Measurements from ENCODE around the gene PDX1.

PDX1 gene

DNA sequence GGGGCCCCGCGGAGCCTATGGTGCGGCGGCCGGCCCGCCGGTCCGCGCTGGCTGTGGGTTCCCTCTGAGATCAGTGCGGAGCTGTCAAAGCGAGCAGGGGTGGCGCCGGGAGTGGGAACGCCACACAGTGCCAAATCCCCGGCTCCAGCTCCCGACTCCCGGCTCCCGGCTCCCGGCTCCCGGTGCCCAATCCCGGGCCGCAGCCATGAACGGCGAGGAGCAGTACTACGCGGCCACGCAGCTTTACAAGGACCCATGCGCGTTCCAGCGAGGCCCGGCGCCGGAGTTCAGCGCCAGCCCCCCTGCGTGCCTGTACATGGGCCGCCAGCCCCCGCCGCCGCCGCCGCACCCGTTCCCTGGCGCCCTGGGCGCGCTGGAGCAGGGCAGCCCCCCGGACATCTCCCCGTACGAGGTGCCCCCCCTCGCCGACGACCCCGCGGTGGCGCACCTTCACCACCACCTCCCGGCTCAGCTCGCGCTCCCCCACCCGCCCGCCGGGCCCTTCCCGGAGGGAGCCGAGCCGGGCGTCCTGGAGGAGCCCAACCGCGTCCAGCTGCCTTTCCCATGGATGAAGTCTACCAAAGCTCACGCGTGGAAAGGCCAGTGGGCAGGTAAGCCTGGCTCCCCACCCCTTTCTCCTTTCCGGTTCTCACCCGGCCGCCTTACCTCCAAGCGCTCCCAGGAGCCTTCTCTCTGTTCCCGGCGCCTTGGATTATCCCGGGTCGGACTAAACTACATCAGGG lies at the start of gene PDX1:
TSS of gene PDX1 (plus strand) at position 67 of the 743 bp plus-strand sequence. CDS start at position 206, 139 bp downstream.
- peaks cover 63% of the 10 kb centered on the region for H3K27me3 ChIP-seq (ENCODE audit: low read depth, low read length)
- peak within 1 kb of the TSS; percentile 78 for H3K27ac ChIP-seq (ENCODE audit: low read length)
- H3K4me1 ChIP-seq (ENCODE audit: control insufficient read depth in 1 of 2, insufficient read depth in 2 of 2, low read length in 2 of 2) = peaks cover 0 to 52% of the 10 kb centered on the region in 2 donors
- peak within 1 kb of the TSS; percentile 62 to 70 for H3K4me3 ChIP-seq (ENCODE audit: low read depth in 1 of 2, low read length in 2 of 2)
- no peaks in the 10 kb centered on the region for H3K9me3 ChIP-seq (ENCODE audit: control insufficient read depth in 1 of 2, low read length in 2 of 2)
- H3K36me3 ChIP-seq (ENCODE audit: control insufficient read depth in 1 of 2, insufficient read depth in 2 of 2, low read length in 2 of 2) = no peaks in the 10 kb centered on the region

DNA sequence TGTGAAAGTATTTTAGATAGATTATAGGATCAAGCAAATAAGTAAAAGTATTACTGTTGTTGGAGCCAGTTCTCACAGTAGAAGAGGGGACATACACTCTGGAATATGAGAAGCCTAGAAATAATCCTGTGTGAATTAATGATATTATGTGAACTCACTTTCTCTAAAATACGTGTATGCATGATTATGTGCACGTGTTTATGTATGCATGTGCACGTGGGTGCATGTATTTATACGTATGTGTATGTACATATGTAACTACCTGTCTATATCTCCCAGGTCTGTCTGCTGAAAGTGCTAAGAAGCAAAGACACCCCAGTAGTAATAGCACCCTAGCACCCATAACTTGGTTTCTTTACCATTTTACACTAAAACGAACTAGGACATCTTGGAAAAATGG lies 41.5 kb upstream of the PDX1 start:
- Histone ChIP-seq H3K36me3 (ENCODE audit: control insufficient read depth in 1 of 2, insufficient read depth in 2 of 2, low read length in 2 of 2) (no peaks in the 10 kb centered on the region), H3K9me3 (ENCODE audit: control insufficient read depth in 1 of 2, low read length in 2 of 2) (peaks cover 0 to 7% of the 10 kb centered on the region in 2 donors), H3K27ac (ENCODE audit: low read length) (no peak overlapping the region), H3K4me3 (ENCODE audit: low read depth in 1 of 2, low read length in 2 of 2) (no peak overlapping the region), H3K4me1 (ENCODE audit: control insufficient read depth in 1 of 2, insufficient read depth in 2 of 2, low read length in 2 of 2) (no peaks in the 10 kb centered on the region), H3K27me3 (ENCODE audit: low read depth, low read length) (no peaks in the 10 kb centered on the region)

DNA sequence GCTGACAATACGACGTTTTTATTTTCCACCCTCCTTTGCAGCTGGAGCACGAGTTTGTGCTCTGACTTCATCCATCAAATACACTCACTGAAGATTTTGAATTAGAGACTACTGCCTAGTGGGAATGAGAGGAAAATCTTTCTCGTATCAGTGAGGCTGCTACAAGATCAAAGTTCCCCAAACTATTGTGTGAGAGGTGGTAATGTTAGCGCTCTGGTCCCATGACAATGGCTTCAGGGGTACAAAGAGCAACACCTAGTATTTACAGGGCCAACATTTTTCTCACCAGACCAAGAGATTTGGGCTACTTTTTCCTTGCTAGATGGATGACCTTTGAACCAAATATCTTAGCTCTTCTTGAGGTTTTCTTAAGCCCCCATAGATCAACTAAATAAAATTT lies 30.3 kb upstream of the PDX1 start:
- H3K4me1 ChIP-seq (ENCODE audit: control insufficient read depth in 1 of 2, insufficient read depth in 2 of 2, low read length in 2 of 2) = no peaks in the 10 kb centered on the region
- no peaks in the 10 kb centered on the region for H3K27me3 ChIP-seq (ENCODE audit: low read depth, low read length)
- no peaks in the 10 kb centered on the region for H3K36me3 ChIP-seq (ENCODE audit: control insufficient read depth in 1 of 2, insufficient read depth in 2 of 2, low read length in 2 of 2)
- no peak overlapping the region for H3K27ac ChIP-seq (ENCODE audit: low read length)
- no peak overlapping the region for H3K4me3 ChIP-seq (ENCODE audit: low read depth in 1 of 2, low read length in 2 of 2)
- H3K9me3 ChIP-seq (ENCODE audit: control insufficient read depth in 1 of 2, low read length in 2 of 2) = peaks cover 0 to 8% of the 10 kb centered on the region in 2 donors

DNA sequence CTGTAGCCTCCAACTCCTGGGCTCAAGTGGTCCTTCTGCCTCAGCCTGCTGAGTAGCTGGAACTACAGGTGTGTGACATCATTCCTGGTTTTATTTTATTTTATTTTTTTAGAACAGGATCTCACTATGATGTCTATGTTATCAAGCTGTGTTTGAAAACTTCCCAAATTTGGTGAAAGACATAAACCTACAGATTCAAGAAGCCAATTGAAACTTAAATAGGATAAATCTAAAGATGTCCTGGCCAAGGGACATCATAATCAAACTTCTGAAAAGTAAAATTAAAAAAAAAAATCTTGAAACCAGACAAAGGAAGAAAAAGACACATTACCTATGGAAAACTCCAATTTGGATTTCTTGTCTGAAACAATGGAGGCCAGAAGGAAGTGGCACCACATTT lies 23.1 kb upstream of the PDX1 start:
- no peaks in the 10 kb centered on the region for H3K4me1 ChIP-seq (ENCODE audit: control insufficient read depth in 1 of 2, insufficient read depth in 2 of 2, low read length in 2 of 2)
- no peaks in the 10 kb centered on the region for H3K36me3 ChIP-seq (ENCODE audit: control insufficient read depth in 1 of 2, insufficient read depth in 2 of 2, low read length in 2 of 2)
- no peaks in the 10 kb centered on the region for H3K27me3 ChIP-seq (ENCODE audit: low read depth, low read length)
- H3K9me3 ChIP-seq (ENCODE audit: control insufficient read depth in 1 of 2, low read length in 2 of 2) = peaks cover 0 to 8% of the 10 kb centered on the region in 2 donors
- H3K27ac ChIP-seq (ENCODE audit: low read length) = no peak overlapping the region
- H3K4me3 ChIP-seq (ENCODE audit: low read depth in 1 of 2, low read length in 2 of 2) = no peak overlapping the region

DNA sequence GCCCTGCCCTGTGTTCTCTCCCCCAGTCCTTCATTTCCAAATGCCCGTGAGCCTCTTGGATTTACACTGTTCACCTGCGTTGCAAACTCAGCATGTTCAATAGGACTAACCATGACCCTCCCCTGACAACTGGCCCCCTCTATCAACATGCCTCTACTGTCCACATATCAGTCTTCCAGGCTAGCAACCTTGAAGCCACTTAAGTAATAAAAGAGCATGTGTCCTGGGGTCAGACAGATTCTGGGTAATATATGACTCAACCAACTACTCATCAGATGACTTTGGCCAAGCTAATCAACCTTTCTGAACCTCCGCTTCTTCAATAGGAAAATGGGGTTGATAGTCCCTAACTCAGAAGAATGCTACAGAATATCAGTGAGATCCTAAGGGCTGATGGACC lies 15.1 kb upstream of the PDX1 start:
- Histone ChIP-seq H3K27me3 (ENCODE audit: low read depth, low read length) (no peaks in the 10 kb centered on the region), H3K4me3 (ENCODE audit: low read depth in 1 of 2, low read length in 2 of 2) (no peak overlapping the region), H3K4me1 (ENCODE audit: control insufficient read depth in 1 of 2, insufficient read depth in 2 of 2, low read length in 2 of 2) (no peaks in the 10 kb centered on the region), H3K9me3 (ENCODE audit: control insufficient read depth in 1 of 2, low read length in 2 of 2) (no peaks in the 10 kb centered on the region), H3K36me3 (ENCODE audit: control insufficient read depth in 1 of 2, insufficient read depth in 2 of 2, low read length in 2 of 2) (no peaks in the 10 kb centered on the region), H3K27ac (ENCODE audit: low read length) (no peak overlapping the region)

DNA sequence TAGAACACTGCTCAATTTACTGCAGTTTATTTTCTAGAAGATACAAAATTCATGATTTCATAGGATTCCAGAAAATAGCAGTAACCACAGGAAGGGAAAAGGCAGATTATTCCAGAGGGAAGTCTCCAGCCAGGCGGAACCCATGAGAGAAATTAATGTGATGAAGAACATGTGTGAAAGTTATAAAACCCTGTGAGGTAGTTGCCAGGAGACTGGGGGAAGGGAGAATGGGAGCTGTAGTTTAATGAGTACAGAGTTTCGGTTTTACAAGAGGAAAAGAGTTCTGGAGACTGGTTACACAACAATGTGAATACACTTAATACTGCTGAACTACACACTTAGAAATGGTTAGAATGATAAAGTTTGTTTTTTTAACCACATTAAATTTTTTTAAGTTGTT lies 14.2 kb upstream of the PDX1 start:
- no peak overlapping the region for H3K4me3 ChIP-seq (ENCODE audit: low read depth in 1 of 2, low read length in 2 of 2)
- no peaks in the 10 kb centered on the region for H3K27me3 ChIP-seq (ENCODE audit: low read depth, low read length)
- H3K36me3 ChIP-seq (ENCODE audit: control insufficient read depth in 1 of 2, insufficient read depth in 2 of 2, low read length in 2 of 2) = no peaks in the 10 kb centered on the region
- H3K9me3 ChIP-seq (ENCODE audit: control insufficient read depth in 1 of 2, low read length in 2 of 2) = no peaks in the 10 kb centered on the region
- H3K27ac ChIP-seq (ENCODE audit: low read length) = no peak overlapping the region
- H3K4me1 ChIP-seq (ENCODE audit: control insufficient read depth in 1 of 2, insufficient read depth in 2 of 2, low read length in 2 of 2) = no peaks in the 10 kb centered on the region

DNA sequence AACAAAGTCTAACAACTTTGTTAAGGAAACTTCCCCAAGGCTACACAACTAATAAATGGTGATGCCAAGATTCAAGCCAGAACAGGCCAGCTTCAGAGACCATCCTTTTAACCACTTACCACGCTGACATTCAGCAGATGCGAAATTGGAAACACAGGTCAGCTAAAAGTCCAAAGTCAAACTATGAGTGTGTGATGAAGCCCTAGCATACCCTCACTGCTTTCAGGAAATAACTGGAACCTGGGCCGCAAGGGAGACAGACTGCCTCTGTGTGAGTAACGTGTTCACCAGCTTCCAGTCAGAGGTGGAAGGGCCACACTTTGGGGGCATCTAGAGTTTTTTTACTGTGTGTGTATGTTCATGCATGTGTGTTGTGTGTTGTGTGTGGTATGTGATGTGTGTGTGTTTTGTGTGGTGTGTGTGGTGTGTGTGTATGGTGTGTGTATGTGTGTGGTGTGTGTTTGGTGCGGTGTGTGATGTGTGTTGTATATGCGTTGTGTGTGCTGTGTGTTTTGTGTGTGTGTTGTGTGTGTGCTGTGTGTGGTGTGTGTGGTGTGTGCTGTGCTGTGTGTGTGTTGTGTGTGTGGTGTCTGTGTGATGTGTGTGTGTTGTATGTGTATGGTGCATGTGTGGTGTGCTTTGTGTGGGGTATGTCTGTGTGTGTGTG lies 12.5 kb upstream of the PDX1 start:
- H3K4me1 ChIP-seq (ENCODE audit: control insufficient read depth in 1 of 2, insufficient read depth in 2 of 2, low read length in 2 of 2) = no peaks in the 10 kb centered on the region
- no peak overlapping the region for H3K27ac ChIP-seq (ENCODE audit: low read length)
- no peaks in the 10 kb centered on the region for H3K27me3 ChIP-seq (ENCODE audit: low read depth, low read length)

DNA sequence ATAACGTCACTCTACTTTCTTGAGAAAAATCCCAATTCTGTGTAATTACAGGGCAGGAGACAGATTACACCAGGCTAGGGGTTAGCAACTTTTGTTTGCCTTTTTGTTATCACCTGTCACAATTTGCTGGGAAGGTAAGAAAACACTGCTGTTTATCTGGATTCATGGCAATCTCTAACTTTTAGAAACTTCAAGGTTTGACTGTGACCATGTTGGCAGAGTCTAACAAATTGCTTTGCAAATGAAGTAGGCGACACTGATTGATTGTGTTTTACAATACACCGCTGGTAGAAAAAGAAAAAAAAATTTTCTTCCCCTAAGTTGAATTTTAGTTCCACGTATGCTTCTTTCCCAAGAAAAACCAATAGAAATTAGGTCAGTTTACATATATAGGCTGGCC lies 10.4 kb upstream of the PDX1 start:
- no peak overlapping the region for H3K4me3 ChIP-seq (ENCODE audit: low read depth in 1 of 2, low read length in 2 of 2)
- H3K36me3 ChIP-seq (ENCODE audit: control insufficient read depth in 1 of 2, insufficient read depth in 2 of 2, low read length in 2 of 2) = no peaks in the 10 kb centered on the region
- H3K4me1 ChIP-seq (ENCODE audit: control insufficient read depth in 1 of 2, insufficient read depth in 2 of 2, low read length in 2 of 2) = no peaks in the 10 kb centered on the region
- H3K9me3 ChIP-seq (ENCODE audit: control insufficient read depth in 1 of 2, low read length in 2 of 2) = no peaks in the 10 kb centered on the region
- no peaks in the 10 kb centered on the region for H3K27me3 ChIP-seq (ENCODE audit: low read depth, low read length)
- no peak overlapping the region for H3K27ac ChIP-seq (ENCODE audit: low read length)

More for the DNA sequence above, 12.5 kb upstream of the PDX1 start:
- H3K9me3 ChIP-seq (ENCODE audit: control insufficient read depth in 1 of 2, low read length in 2 of 2) = no peaks in the 10 kb centered on the region
- no peak overlapping the region for H3K4me3 ChIP-seq (ENCODE audit: low read depth in 1 of 2, low read length in 2 of 2)
- H3K36me3 ChIP-seq (ENCODE audit: control insufficient read depth in 1 of 2, insufficient read depth in 2 of 2, low read length in 2 of 2) = no peaks in the 10 kb centered on the region

DNA sequence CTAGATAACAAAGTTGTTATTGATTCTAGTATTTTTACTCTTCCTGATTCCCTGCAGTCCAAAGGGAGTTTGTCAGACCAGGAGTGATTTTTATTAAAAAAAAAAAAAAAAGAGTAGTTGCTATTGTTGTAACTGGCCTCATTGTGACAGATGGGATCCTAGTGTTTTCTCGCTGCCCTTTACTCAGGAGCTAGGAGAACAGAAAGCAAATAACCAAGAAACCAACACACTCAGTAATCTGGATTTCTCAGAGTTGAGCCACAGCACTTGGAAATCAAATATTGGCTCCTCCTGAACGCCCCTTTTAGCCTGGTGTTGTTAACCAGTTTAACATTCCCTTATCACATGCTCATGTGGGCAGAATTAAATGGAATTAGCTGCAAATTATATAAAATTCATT lies 8.3 kb upstream of the PDX1 start:
- Histone ChIP-seq H3K27ac (ENCODE audit: low read length) (no peak overlapping the region), H3K4me3 (ENCODE audit: low read depth in 1 of 2, low read length in 2 of 2) (no peak overlapping the region), H3K9me3 (ENCODE audit: control insufficient read depth in 1 of 2, low read length in 2 of 2) (no peaks in the 10 kb centered on the region), H3K36me3 (ENCODE audit: control insufficient read depth in 1 of 2, insufficient read depth in 2 of 2, low read length in 2 of 2) (no peaks in the 10 kb centered on the region), H3K4me1 (ENCODE audit: control insufficient read depth in 1 of 2, insufficient read depth in 2 of 2, low read length in 2 of 2) (no peaks in the 10 kb centered on the region), H3K27me3 (ENCODE audit: low read depth, low read length) (peaks cover 13% of the 10 kb centered on the region)

DNA sequence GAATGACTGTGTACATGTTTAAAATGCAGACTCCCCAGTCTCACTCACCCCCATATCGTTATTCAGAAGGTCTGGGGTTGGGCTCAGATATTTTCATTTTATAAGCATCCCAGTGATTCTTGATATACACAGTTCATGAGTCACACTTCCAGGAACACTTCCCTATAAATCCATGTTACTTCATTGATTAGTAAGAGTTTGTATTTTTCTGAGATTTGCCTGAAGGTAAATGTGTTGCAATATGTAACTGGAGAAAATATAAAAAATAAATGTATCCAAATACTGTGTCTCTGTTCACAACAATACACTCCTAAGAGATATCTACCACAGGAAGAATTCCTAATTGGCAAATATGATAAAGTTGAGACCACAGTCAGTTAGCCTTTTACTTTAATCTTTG lies 6.6 kb upstream of the PDX1 start:
- Histone ChIP-seq H3K36me3 (ENCODE audit: control insufficient read depth in 1 of 2, insufficient read depth in 2 of 2, low read length in 2 of 2) (no peaks in the 10 kb centered on the region), H3K4me1 (ENCODE audit: control insufficient read depth in 1 of 2, insufficient read depth in 2 of 2, low read length in 2 of 2) (peaks cover 0 to 13% of the 10 kb centered on the region in 2 donors), H3K4me3 (ENCODE audit: low read depth in 1 of 2, low read length in 2 of 2) (no peak overlapping the region), H3K27ac (ENCODE audit: low read length) (no peak overlapping the region), H3K27me3 (ENCODE audit: low read depth, low read length) (peaks cover 20% of the 10 kb centered on the region), H3K9me3 (ENCODE audit: control insufficient read depth in 1 of 2, low read length in 2 of 2) (no peaks in the 10 kb centered on the region)

DNA sequence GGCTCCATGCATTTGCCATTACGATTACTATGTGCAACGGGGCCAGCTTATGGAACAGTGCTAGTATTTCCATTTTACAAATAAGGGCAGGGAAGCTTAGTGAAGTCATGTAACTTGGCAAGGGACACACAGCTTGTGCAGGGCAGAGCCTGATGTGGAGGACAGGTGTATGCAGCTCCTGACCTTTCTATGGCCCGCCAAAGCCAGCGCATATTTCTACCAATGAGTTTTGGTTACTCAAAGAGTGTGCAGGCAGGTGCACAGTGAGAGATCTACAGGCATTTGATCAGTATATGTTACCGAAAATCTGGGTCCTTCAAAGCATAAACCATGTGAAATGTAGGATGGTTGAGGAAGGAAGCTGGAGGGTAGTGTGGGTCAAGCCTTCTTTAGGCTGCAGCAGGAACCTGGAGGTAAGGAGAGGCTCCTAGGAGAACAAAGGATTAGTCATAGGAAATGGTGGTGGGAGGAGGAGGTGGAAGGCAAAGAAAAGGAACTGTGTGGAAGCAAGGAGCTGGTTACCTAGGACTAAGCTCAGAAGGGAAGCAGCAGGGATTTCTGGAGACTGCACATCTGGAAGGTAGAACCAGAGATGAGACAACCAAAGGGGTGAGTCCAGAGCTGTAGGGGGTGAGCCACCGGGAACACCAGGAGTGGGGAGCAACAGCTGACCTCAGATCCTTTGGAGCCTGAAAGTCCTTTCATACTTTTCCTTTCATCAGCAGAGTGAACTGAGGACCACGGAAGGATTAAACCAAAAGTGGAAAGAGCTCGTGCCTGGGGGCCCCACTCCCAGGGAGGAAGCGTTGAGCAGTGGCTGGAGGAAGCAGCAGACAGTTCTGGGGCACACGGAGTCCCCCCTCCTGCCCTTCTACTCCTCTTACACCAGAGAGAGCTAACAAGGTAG lies 4.2 kb upstream of the PDX1 start:
- no peak overlapping the region for H3K27ac ChIP-seq (ENCODE audit: low read length)
- H3K4me1 ChIP-seq (ENCODE audit: control insufficient read depth in 1 of 2, insufficient read depth in 2 of 2, low read length in 2 of 2) = peaks cover 0 to 24% of the 10 kb centered on the region in 2 donors
- no peaks in the 10 kb centered on the region for H3K36me3 ChIP-seq (ENCODE audit: control insufficient read depth in 1 of 2, insufficient read depth in 2 of 2, low read length in 2 of 2)
- H3K9me3 ChIP-seq (ENCODE audit: control insufficient read depth in 1 of 2, low read length in 2 of 2) = no peaks in the 10 kb centered on the region
- H3K27me3 ChIP-seq (ENCODE audit: low read depth, low read length) = peaks cover 35% of the 10 kb centered on the region
- H3K4me3 ChIP-seq (ENCODE audit: low read depth in 1 of 2, low read length in 2 of 2) = no peak overlapping the region
